Measurements from ENCODE around the gene KAT2B.

DNA sequence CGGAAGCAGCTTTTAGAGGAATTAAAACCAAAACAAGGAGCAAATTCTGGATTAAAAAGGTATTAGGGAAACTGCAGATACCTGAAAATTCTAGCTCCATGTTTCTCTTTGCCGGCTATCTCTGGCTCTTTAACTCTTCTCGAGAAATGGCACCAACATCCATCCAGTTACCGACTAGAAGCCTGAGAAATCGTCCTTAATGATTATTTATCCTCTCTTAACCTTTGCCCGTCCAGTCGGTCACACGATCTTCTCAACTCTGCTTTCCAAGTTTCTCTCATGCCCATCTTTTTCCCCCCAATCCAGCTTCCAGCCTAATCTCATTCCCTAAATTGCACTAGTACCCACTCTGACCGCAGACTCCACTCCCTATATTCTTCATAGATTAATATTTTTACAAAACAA, 146.4 kb downstream of the KAT2B start:
- TF ChIP-seq POLR2AphosphoS5 (IDR thresholded peaks at IDR 0.05; ENCODE audit: low read depth, low read length) (no peak), CTCF (IDR thresholded peaks at IDR 0.05 in 2 of 3, conservative IDR thresholded peaks at IDR 0.05 in 1 of 3; ENCODE audit: borderline replicate concordance in 1 of 3, insufficient read depth in 1 of 3, low read depth in 2 of 3, low read length in 2 of 3) (no peak), YY1 (IDR thresholded peaks at IDR 0.05; ENCODE audit: extremely low read depth, insufficient replicate concordance, low read depth, low read length) (no peak), FOSL1 (IDR thresholded peaks at IDR 0.05; ENCODE audit: low read depth) (no peak), ZBTB33 (IDR thresholded peaks at IDR 0.05; ENCODE audit: extremely low read depth, insufficient replicate concordance, low read length) (no peak), EZH2 (IDR thresholded peaks at IDR 0.05) (no peak)
